Glutamatergic neuron (in vitro differentiated cells): ENCODE data around the gene COIL. TPM values are rescaled to one million over a fixed set of nuclear protein-coding genes. Genes with fewer than 3 reads are reported as not detected.

Experiments used
- DNase-seq: peaks from one replicate; pipeline ENCODE4 v3.0.0; 2022
- H3K27ac Mint-ChIP-seq: one replicate; pipeline ENCODE4 v1.8.0; 2020; ENCODE audit warnings: mild to moderate bottlenecking, mixed read lengths, inconsistent platforms; ENCODE audit not compliant: unreplicated experiment
- H3K27me3 Mint-ChIP-seq: one replicate; pipeline ENCODE4 v1.8.0; 2020; ENCODE audit warnings: mild to moderate bottlenecking, moderate library complexity, mixed read lengths, inconsistent platforms; ENCODE audit not compliant: unreplicated experiment
- H3K36me3 Mint-ChIP-seq: one replicate; pipeline ENCODE4 v1.8.0; 2020; ENCODE audit warnings: mild to moderate bottlenecking, mixed read lengths, inconsistent platforms; ENCODE audit not compliant: unreplicated experiment
- H3K4me1 Mint-ChIP-seq: one replicate; pipeline ENCODE4 v1.8.0; 2020; ENCODE audit warnings: mild to moderate bottlenecking, low read depth, mixed read lengths, inconsistent platforms; ENCODE audit not compliant: unreplicated experiment
- H3K4me3 Mint-ChIP-seq: one replicate; pipeline ENCODE4 v1.8.0; 2020; ENCODE audit warnings: mild to moderate bottlenecking, mixed read lengths, inconsistent platforms; ENCODE audit not compliant: unreplicated experiment
- H3K9me3 Mint-ChIP-seq: one replicate; pipeline ENCODE4 v1.8.0; 2020; ENCODE audit warnings: mild to moderate bottlenecking, moderate library complexity, mixed read lengths, inconsistent platforms; ENCODE audit not compliant: unreplicated experiment
- CTCF ChIP-seq: fragments of 200-600 bp; sonication (generic); IDR thresholded peaks from one replicate; pipeline ENCODE4 v1.5.0; 2021; ENCODE audit not compliant: partially characterized antibody, unreplicated experiment
- total RNA-seq: library from RNA; stranded (reverse); fragmentation: NEBNext Ultra II Directional; extraction: Animal tissue kit (Norgen Biotek cat#: 25700); gene quantifications from one replicate; pipeline ENCODE4 v1.2.1, GENCODE V29; 2021; ENCODE audit not compliant: unreplicated experiment

Gene COIL
- total RNA-seq, 1 donor from 2014 or later = 9.4 TPM

- Mint-ChIP-seq H3K9me3 (no peaks in the 10 kb centered on the region), H3K4me1 (no peaks in the 10 kb centered on the region), H3K27me3 (no peaks in the 10 kb centered on the region), H3K4me3 (no peak overlapping the region), H3K27ac (no peak overlapping the region), H3K36me3 (peaks cover under 1% of the 10 kb centered on the region)
- no peak for TF ChIP-seq CTCF
- DNase-seq = no peak
Observed at GRCh38 chr17:56898874-56899273, 62.0 kb downstream of the COIL start.

- H3K4me1 Mint-ChIP-seq = no peaks in the 10 kb centered on the region
- no peaks in the 10 kb centered on the region for H3K9me3 Mint-ChIP-seq
- no peaks in the 10 kb centered on the region for H3K27me3 Mint-ChIP-seq
- no peak for TF ChIP-seq CTCF
- H3K4me3 Mint-ChIP-seq = no peak overlapping the region
- H3K27ac Mint-ChIP-seq = no peak overlapping the region
- no peaks in the 10 kb centered on the region for H3K36me3 Mint-ChIP-seq
- DNase-seq = no peak
Observed at GRCh38 chr17:56897646-56898424, 63.0 kb downstream of the COIL start.

- no peak overlapping the region for H3K4me3 Mint-ChIP-seq
- H3K4me1 Mint-ChIP-seq = no peaks in the 10 kb centered on the region
- H3K36me3 Mint-ChIP-seq = peaks cover 6% of the 10 kb centered on the region
- no peak for DNase-seq
- H3K9me3 Mint-ChIP-seq = no peaks in the 10 kb centered on the region
- no peaks in the 10 kb centered on the region for H3K27me3 Mint-ChIP-seq
- TF ChIP-seq CTCF = no peak
- no peak overlapping the region for H3K27ac Mint-ChIP-seq
Observed at GRCh38 chr17:56896968-56897359, 63.9 kb downstream of the COIL start.

GRCh38 chr17:56896217-56896967 is 64.5 kb downstream of the COIL start:
- Mint-ChIP-seq H3K4me1 (no peaks in the 10 kb centered on the region), H3K4me3 (no peak overlapping the region), H3K9me3 (no peaks in the 10 kb centered on the region), H3K27me3 (no peaks in the 10 kb centered on the region), H3K27ac (no peak overlapping the region), H3K36me3 (peaks cover 6% of the 10 kb centered on the region)
- no peak for DNase-seq
- no peak for TF ChIP-seq CTCF
